Activated CD8-positive, alpha-beta memory T cell treated with anti-CD3 and anti-CD28 coated beads, Interleukin-2, amount 10 ng/mL, durations not matched to agents 7 days and 5 days (primary cell): ENCODE results near the gene AIG1. TPM values are rescaled to one million over a fixed set of nuclear protein-coding genes. Genes with fewer than 3 reads are reported as not detected.

Experiments
- ATAC-seq: fragments of 150-1000 bp; cut with Tn5 transposase; one replicate; pipeline ENCODE4 v1.10.0; 2021; ENCODE audit warnings: moderate library complexity
- CTCF ChIA-PET: fragments of 350-600 bp; sonication (Branson Sonifier 250); formaldehyde crosslinking; loops from one replicate; lab custom pipeline; 2021; ENCODE audit warnings: antibody characterized with exemption; lab: Charles Lee
- DNase-seq: peaks from one replicate; pipeline ENCODE4 v3.0.0-alpha.2; 2020
- H3K27ac Mint-ChIP-seq: one replicate; pipeline ENCODE4 v1.8.0; 2021; ENCODE audit warnings: mild to moderate bottlenecking, mixed read lengths
- H3K27me3 Mint-ChIP-seq: one replicate; pipeline ENCODE4 v1.8.0; 2021; ENCODE audit warnings: mixed read lengths
- H3K36me3 Mint-ChIP-seq: one replicate; pipeline ENCODE4 v1.8.0; 2021; ENCODE audit warnings: mild to moderate bottlenecking, mixed read lengths
- H3K4me1 Mint-ChIP-seq: one replicate; pipeline ENCODE4 v1.8.0; 2021; ENCODE audit warnings: mixed read lengths
- H3K4me3 Mint-ChIP-seq: one replicate; pipeline ENCODE4 v1.8.0; 2021; ENCODE audit warnings: mild to moderate bottlenecking, moderate library complexity, mixed read lengths
- H3K9me3 Mint-ChIP-seq: one replicate; pipeline ENCODE4 v1.8.0; 2022; ENCODE audit warnings: low read depth, mixed read lengths
- total RNA-seq, 2 experiments: library from RNA; stranded (reverse); gene quantifications; one replicate each; pipeline ENCODE4 v1.2.3, GENCODE V29; 2021

Gene AIG1
- total RNA-seq, 2 experiments from 2014 or later = 8.8 to 9.2 TPM

DNA sequence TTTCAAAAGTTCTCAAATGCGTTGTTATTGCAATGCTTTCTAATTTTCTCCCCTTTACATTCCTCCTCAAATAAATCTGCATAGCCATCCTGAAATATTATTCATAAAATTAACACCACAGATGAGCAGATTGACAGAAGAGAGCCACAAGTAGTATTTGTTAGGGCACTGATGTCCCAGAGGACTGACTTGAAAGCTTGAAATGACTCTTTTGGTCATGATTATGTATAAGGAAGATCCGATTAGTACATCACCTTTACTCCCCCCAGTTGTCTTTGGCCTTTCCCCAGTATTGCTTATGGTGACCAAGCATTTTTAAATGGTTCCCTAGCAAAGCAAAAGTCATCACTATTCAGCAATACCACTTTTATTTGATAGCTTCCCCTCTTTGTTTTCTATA lies 202.2 kb downstream of the AIG1 start:
- Mint-ChIP-seq H3K4me3 (no peak overlapping the region), H3K27me3 (peaks cover 2% of the 10 kb centered on the region), H3K36me3 (no peaks in the 10 kb centered on the region), H3K27ac (no peak overlapping the region), H3K4me1 (no peaks in the 10 kb centered on the region), H3K9me3 (peaks cover 2% of the 10 kb centered on the region)
- no peak for DNase-seq
- ATAC-seq = no peak
- CTCF ChIA-PET = no interaction called here

DNA sequence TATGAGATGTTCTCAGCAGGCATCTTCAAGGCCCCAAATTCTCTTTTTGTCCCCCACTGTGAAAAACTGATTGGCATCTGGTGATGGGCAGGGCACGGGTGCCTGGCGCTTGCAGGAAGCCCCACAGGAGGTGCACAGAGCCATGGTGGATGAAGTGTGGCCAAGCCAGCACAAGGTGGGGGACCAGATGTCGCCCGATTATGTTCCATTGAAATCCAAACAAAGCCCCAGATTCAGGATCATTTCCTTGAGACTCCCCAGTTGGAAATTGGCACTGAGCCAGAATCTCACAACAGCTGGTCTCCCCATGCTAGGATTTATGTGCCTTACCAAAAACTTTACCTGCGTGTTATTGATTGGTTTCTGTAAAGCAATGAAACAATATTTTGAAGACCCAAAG lies 203.7 kb downstream of the AIG1 start:
- Mint-ChIP-seq H3K36me3 (no peaks in the 10 kb centered on the region), H3K27me3 (peaks cover 2% of the 10 kb centered on the region)
- CTCF ChIA-PET = no interaction called here

DNA sequence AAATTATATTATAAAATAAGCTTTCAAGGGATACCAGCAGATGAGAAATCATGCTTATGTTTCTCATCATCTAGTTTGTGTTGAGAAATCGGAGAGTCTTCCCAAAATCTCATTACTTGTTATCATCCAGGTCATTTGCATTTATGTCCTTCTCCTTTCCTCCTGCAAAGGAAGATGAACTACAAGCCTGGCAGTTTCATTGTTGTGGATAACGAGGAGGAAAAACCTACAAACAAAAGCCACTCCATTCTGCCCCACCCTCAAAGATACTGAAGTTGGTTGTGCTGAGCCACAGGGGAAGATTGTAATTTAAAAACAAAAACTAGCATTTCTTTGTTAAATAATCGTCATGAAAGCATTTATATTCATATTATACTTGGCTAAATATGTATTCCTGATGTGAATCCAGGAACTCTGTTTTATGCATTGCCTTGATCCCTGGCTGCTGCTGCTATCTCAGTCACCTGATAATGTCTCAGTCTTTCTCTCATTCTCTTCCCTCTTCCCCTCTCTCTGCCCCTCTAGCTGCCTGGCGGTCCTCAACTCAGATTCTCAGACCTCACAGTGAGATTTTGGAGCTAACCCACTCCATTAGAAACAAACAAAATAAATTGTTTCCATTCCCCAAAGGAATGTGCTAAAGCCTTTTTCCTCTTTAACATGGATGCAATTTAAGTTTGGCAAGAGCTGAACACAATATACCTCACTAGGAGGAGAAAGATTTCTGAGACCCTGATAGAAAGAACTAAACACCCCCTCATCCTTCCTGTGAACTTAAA lies 204.5 kb downstream of the AIG1 start:
- CTCF ChIA-PET = no interaction called here
- no peaks in the 10 kb centered on the region for H3K36me3 Mint-ChIP-seq
- no peak overlapping the region for H3K4me3 Mint-ChIP-seq
- H3K9me3 Mint-ChIP-seq = no peaks in the 10 kb centered on the region
- ATAC-seq = no peak
- H3K27me3 Mint-ChIP-seq = peaks cover 2% of the 10 kb centered on the region
- no peaks in the 10 kb centered on the region for H3K4me1 Mint-ChIP-seq
- DNase-seq = no peak
- no peak overlapping the region for H3K27ac Mint-ChIP-seq

More for the DNA sequence above, 203.7 kb downstream of the AIG1 start:
- Mint-ChIP-seq H3K27ac (no peak overlapping the region), H3K4me1 (no peaks in the 10 kb centered on the region), H3K4me3 (no peak overlapping the region), H3K9me3 (no peaks in the 10 kb centered on the region)
- DNase-seq (no peak), ATAC-seq (no peak)

DNA sequence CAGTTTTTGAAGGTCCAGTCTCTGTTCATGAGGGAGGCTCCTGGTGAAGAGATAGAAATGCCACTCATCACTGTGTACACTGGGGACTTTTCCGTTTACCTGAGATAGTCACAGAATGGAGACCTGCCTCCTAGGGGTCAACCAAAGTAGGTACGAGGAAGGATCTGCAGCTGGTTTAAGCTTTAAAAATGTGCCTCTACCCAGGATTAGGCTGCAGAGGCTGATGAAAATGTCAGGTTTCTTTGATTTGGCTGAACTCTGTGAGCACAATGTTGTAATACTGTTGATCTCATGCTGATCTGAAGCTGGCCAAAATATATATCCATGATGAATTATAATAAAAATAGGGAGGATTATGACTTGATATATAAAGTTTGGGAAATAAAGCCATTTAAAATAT lies 207.1 kb downstream of the AIG1 start:
- Mint-ChIP-seq H3K27ac (no peak overlapping the region), H3K4me1 (no peaks in the 10 kb centered on the region), H3K9me3 (no peaks in the 10 kb centered on the region), H3K27me3 (no peaks in the 10 kb centered on the region), H3K4me3 (no peak overlapping the region), H3K36me3 (no peaks in the 10 kb centered on the region)
- CTCF ChIA-PET = interaction anchor here (2.0 kb wide), 1 partner anchor 159 kb away, joined by 4 read pairs; no protein-coding TSS in a partner anchor
- no peak for DNase-seq
- ATAC-seq = no peak

DNA sequence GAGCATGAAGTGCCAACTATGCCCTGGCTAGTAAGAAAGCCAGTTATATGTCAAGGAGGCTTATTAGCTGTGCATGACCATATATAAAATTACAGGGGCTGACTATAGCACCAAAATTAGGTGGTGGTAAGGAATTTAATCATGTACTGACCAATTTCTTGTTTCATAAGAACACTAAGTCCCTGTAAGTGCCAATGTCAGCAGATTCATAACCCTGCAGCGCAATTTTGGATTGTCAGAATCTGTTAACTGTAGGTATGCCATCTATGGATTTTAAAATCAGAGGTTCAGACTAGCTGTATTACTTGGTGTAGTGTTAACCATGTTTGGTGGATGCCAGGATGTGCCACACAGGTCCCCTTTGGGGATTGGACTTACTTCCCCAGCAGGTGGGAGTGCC lies 207.8 kb downstream of the AIG1 start:
- CTCF ChIA-PET = interaction anchor here (2.0 kb wide), 1 partner anchor 159 kb away, joined by 4 read pairs; no protein-coding TSS in a partner anchor
- no peak for ATAC-seq
- no peak overlapping the region for H3K27ac Mint-ChIP-seq

DNA sequence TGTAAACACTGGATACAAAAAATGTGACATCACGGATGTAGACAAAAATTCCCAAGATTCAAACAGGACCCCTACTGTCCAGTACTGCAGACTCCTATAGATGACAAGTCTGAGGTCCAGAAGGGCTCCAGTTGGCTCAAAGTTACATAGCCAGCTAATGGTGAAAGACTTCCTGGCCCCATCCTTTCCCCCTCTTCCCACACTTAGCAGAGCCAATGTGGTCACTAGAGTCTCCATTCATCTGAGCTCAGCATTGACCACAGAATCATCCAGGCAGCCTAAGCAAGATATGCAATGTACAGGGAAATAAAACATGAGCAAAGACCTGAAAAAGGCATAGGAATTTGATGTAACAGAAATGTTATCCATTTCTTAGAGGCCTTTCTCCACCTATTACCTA lies 209.3 kb downstream of the AIG1 start:
- no peak overlapping the region for H3K27ac Mint-ChIP-seq
- peaks cover 3% of the 10 kb centered on the region for H3K9me3 Mint-ChIP-seq
- ATAC-seq (no peak), DNase-seq (no peak)
- H3K36me3 Mint-ChIP-seq = peaks cover 3% of the 10 kb centered on the region
- CTCF ChIA-PET = no interaction called here
- peaks cover 2% of the 10 kb centered on the region for H3K4me1 Mint-ChIP-seq
- no peaks in the 10 kb centered on the region for H3K27me3 Mint-ChIP-seq
- H3K4me3 Mint-ChIP-seq = no peak overlapping the region

More for the DNA sequence above, 207.8 kb downstream of the AIG1 start:
- Mint-ChIP-seq H3K27me3 (no peaks in the 10 kb centered on the region), H3K4me1 (no peaks in the 10 kb centered on the region), H3K9me3 (peaks cover 3% of the 10 kb centered on the region), H3K4me3 (no peak overlapping the region), H3K36me3 (peaks cover 3% of the 10 kb centered on the region)
- no peak for DNase-seq

DNA sequence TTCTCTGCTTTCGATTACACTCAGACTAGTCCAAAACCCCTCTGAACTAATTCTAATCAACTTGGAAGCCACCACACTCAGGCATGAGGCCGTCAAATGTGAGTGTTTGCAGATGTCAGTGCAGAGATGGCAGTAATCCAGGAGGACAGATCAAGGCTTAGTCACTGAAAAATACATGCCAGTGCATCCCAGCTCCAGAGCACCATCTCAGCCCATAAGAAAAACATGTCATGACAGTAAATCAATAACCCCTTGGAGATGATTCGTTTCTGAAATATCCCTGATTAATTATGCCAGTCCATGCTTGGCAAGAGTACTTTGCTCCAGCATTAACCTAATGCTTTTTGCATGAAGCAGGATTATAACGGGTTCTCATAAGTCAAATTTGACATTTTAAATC lies 210.3 kb downstream of the AIG1 start:
- CTCF ChIA-PET = no interaction called here
- Mint-ChIP-seq H3K4me1 (peaks cover 11% of the 10 kb centered on the region), H3K4me3 (no peak overlapping the region), H3K27ac (no peak overlapping the region), H3K9me3 (peaks cover 3% of the 10 kb centered on the region), H3K27me3 (no peaks in the 10 kb centered on the region), H3K36me3 (peaks cover 8% of the 10 kb centered on the region)
- DNase-seq = no peak
- ATAC-seq = no peak

DNA sequence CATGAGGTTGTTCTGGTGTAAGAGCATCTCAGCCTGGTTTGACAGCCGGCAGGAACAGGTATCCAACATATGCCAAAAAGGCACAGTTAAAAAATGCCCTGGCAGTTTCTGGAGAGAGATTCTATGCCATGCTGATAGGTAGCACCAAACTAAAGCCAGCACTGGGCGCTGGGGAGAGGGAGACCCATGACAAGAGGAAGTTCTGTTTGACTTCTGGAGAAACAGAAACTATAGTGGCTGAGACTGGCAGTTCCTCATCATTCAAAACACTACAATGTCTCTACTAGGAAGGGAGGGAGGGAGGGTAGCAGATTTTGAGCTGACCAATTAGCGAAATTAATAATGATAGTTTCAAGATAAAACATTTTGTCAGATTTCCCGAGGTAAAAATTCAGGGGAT lies 215.7 kb downstream of the AIG1 start:
- Mint-ChIP-seq H3K27ac (peak overlapping the region; percentile 60), H3K9me3 (peaks cover 3% of the 10 kb centered on the region), H3K4me1 (peaks cover 21% of the 10 kb centered on the region), H3K36me3 (peaks cover 10% of the 10 kb centered on the region), H3K27me3 (no peaks in the 10 kb centered on the region), H3K4me3 (no peak overlapping the region)
- ATAC-seq (peak; percentile 67), DNase-seq (no peak)
- CTCF ChIA-PET = no interaction called here

DNA sequence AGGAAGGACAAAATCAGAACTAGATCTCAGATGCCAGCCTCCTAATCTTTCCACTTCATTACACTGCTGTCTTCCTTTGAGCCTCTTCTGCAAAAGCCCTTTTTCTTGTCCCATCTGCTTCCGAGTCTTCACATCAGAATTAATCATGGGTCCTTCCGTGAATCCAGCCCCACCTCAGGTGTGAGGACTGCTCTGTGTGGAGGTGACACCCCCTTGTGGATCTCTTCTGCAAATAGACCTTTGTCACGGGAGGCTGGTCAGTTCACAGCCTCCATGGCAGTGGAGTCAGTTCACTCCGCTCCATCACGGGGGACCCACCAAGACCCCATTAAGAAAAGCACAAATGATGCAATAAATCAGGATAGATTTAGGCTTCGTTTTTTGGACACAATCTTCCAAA lies 218.7 kb downstream of the AIG1 start:
- CTCF ChIA-PET = no interaction called here
- Mint-ChIP-seq H3K36me3 (peaks cover 6% of the 10 kb centered on the region), H3K9me3 (no peaks in the 10 kb centered on the region), H3K4me1 (peaks cover 21% of the 10 kb centered on the region), H3K4me3 (no peak overlapping the region), H3K27ac (no peak overlapping the region), H3K27me3 (no peaks in the 10 kb centered on the region)
- ATAC-seq (peak; percentile 30), DNase-seq (no peak)

DNA sequence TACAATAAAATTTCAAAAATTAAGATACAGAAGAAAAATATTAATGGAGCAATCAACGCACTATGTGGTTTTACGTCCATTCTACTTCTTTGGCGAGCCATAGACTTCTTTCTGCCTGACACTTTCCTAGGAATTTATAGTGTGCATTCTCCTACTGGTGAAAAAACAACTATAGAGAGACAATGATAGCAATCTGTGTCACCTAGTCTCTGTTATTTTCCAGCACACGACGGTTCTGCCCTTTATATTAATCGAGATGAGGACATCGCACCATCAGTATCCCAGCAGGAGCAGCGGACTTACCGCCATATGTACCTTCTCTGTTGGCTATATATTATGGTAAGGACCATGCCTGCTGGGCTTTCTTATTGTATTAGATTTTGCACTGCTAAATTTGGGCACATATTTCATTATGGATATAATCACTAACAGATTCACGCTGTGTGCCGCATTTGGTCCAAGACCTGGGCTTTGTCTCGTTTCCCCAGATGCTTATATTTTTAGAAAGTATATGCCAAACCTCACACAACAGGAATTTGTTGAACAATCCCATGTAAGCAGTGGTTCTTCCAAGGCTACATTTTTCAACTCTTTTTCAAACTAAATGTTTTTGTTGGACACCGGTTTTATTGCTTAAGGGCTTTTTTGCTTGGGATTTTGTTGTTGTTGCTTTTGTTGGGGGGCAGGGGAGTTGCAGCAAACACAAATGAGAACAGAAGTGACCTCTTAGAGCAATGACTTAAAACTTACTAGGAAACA lies 223.4 kb downstream of the AIG1 start:
- H3K9me3 Mint-ChIP-seq = no peaks in the 10 kb centered on the region
- no peaks in the 10 kb centered on the region for H3K4me1 Mint-ChIP-seq
- CTCF ChIA-PET = no interaction called here
- H3K27me3 Mint-ChIP-seq = no peaks in the 10 kb centered on the region
- no peaks in the 10 kb centered on the region for H3K36me3 Mint-ChIP-seq
- DNase-seq (no peak), ATAC-seq (no peak)
- H3K4me3 Mint-ChIP-seq = no peak overlapping the region
- H3K27ac Mint-ChIP-seq = no peak overlapping the region

DNA sequence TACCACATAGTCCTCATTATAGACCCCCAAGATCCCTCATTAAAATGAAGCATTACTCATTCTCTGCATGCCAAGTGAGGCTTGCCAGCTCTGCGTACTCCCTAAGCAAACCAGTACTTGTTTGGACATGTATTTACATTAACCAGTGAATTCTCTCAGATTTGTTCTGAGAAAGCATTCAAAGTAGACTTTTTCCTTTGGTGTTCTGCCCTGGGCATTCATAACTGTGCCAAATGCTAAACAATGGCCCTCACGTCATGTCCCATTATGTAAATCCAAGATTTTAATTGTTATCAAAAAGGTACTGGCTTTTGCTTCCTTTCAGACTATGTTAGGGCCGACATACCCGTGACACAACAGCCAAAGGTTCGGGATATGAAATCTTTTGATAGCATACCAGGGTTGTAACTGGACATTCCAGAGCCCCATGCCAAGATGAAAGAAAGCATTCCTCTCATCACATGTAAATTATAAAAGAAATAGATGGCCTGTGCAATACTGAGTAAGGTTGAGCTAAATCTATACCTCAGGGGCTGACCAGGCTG lies 225.6 kb downstream of the AIG1 start:
- DNase-seq (no peak), ATAC-seq (no peak)
- Mint-ChIP-seq H3K4me1 (no peaks in the 10 kb centered on the region), H3K4me3 (no peak overlapping the region), H3K27me3 (no peaks in the 10 kb centered on the region), H3K27ac (no peak overlapping the region), H3K36me3 (no peaks in the 10 kb centered on the region), H3K9me3 (no peaks in the 10 kb centered on the region)
- CTCF ChIA-PET = no interaction called here

DNA sequence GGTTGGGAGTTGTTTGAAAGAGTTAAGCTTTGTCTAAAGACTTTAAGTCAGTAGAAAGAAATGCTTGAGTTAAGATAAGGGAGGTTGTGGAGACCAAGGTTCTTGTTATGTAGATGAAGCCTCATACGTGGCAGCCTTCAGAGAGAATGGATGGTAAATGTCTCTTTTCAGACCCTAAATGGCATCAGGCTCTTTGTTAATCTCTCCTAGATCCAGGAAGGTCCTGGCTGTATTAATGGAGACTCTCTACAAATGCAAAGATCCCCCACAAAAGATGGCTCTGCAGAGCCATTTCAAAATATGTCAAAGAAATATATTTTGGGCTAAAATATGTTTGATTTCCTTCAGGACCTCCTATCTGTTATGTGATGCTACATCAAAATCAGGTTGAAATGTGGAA lies 228.2 kb downstream of the AIG1 start:
- no peaks in the 10 kb centered on the region for H3K4me1 Mint-ChIP-seq
- DNase-seq = no peak
- H3K4me3 Mint-ChIP-seq = no peak overlapping the region
- CTCF ChIA-PET = no interaction called here
- no peak overlapping the region for H3K27ac Mint-ChIP-seq
- no peaks in the 10 kb centered on the region for H3K9me3 Mint-ChIP-seq
- H3K36me3 Mint-ChIP-seq = no peaks in the 10 kb centered on the region
- H3K27me3 Mint-ChIP-seq = no peaks in the 10 kb centered on the region
- no peak for ATAC-seq

DNA sequence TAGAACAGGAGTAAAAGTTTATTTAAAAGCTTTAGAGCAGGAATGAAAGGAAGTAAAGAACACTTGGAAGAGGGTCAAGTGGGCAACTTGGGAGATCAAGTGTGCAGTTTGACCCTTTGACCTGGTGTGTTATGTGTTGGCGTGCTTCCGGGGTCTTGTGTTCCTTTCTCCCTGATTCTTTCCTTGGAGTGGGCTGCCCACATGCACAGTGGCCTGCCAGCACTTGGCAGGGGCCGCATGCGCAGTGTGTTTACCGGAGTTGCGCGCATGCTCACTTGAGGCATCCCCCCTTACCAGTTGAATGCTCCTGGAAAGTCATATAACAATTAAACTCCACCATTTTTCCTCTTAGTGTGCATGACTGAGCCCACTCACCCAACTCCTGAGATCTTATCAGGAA lies 229.5 kb downstream of the AIG1 start:
- Mint-ChIP-seq H3K36me3 (no peaks in the 10 kb centered on the region), H3K9me3 (no peaks in the 10 kb centered on the region), H3K27me3 (no peaks in the 10 kb centered on the region), H3K4me1 (no peaks in the 10 kb centered on the region), H3K27ac (no peak overlapping the region), H3K4me3 (no peak overlapping the region)
- CTCF ChIA-PET = no interaction called here
- ATAC-seq = no peak
- no peak for DNase-seq

DNA sequence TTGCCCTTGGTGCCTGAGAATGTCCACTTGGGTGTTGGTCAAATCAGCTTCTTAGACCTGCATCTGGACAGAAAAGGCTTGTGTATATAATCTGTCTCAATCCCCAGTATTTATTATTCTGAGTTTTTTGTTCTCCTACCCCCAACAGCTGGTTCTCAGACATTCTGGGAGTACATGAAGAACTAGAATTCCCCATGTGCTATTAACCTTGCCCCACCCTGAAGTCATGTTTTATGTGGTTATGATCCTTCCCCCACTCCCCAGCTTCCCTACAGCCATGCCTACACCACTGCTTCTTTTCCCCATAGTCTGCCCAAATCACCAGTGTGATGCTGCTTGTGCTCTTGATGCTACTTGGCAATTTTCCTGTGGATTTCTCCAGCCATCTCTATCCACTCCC lies 232.8 kb downstream of the AIG1 start:
- CTCF ChIA-PET = no interaction called here
- ATAC-seq = no peak
- Mint-ChIP-seq H3K4me3 (no peak overlapping the region), H3K4me1 (peaks cover 10% of the 10 kb centered on the region), H3K27ac (no peak overlapping the region), H3K9me3 (no peaks in the 10 kb centered on the region), H3K36me3 (peaks cover 3% of the 10 kb centered on the region), H3K27me3 (no peaks in the 10 kb centered on the region)
- DNase-seq = no peak
